ENCODE results near the gene MAP6D1.
"Not testable (repeated sequence)": the region's sequence is repeated elsewhere in the genome, so short reads cannot be mapped to it uniquely, and the experiment has no call there.

MAP6D1 gene

GRCh38 chr3:183799461-183799860, 25.9 kb downstream of the MAP6D1 start:
- DNase-seq (ENCODE audit: low spot score), result no peak

- DNase-seq (ENCODE audit: low spot score), result no peak
These were observed 27.4 kb downstream of the MAP6D1 start for GRCh38 chr3:183797996-183798395.

- no peak for DNase-seq (ENCODE audit: low spot score)
These were observed 29.0 kb downstream of the MAP6D1 start for GRCh38 chr3:183796372-183796771.

DNA sequence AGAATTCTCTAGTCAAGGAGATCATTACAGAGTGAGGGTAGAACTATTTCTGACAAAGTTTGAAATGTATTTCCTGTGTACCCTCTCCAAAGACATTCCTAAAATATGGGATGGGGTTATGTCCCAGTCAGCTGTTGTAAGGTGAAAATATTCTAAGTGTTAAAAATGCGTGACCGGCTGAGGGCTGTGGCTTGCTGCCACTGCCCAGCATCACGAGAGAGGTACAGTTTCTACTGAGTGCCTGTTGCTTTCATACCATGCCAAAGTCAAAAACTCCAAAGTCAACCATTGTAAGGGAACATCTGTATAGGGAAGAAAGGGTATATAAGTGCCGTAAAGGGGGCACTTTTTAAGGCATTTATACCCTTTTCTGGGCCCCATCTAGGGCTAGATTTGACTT, 30.9 kb downstream of the MAP6D1 start:
- no peak for DNase-seq (ENCODE audit: low spot score)

GRCh38 chr3:183792976-183793375, 32.4 kb downstream of the MAP6D1 start:
- no peak for DNase-seq (ENCODE audit: low spot score)

- no peak for DNase-seq (ENCODE audit: low spot score)
These were observed 34.7 kb downstream of the MAP6D1 start for GRCh38 chr3:183790700-183791099.

DNA sequence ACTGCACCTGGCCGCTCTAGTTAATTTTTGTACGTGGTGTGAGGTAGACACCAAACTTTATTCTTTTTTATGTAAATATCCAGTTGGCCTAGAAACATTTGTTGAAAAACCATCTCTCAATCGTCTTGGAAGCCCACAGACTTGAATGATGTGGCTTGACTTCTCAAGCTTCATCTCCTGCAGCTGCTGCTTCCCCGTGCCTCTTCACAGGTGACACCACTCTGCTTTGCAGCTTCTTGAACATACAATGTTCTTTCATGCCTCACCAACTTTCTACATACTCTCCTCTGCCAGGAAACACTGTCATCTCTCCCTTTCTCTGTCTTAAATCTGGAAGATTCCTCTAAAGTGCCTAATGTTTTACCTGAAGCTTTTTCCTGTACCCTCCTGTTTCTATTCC, 35.6 kb downstream of the MAP6D1 start:
- no peak for DNase-seq (ENCODE audit: low spot score)

DNA sequence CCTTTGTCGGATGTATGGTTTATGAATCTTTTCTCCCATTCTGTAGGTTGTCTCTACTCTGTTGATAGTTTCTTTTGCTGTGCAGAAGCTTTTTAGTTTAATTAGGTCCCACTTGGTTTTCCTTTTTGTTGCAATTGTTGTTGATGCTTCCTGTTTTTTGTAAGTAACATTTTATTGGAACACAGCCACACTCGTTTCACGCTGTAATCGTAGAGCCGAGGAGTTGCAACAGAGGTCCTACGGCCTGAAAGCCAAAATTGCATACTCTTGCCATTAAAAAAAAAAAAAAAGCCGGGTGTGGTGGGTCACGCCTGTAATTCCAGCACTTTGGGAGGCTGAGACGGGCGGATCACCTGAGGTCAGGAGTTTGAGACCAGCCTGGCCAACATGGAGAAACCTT, 40.9 kb downstream of the MAP6D1 start:
- DNase-seq (ENCODE audit: low spot score), result not testable (repeated sequence)

- DNase-seq (ENCODE audit: low spot score), result no peak
These were observed 42.7 kb downstream of the MAP6D1 start for GRCh38 chr3:183782576-183783276.

DNA sequence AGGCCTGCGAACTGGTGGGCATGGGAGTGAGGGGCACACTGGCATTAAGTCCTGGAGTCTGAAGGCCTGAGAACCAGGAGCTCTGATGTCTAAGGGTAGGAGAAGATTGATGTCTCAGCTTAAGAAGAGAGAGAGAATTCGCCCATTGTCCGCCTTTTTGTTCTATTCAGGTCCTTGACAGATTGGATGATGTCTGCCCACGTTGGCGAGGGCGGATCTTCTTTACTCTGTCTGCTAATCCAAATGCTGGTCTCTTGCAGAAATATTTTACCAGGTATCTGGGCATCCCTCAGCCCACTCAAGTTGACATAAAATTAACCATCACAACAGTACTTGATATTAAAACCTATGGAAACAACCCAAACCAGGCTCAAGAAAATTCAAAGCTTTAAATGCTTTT, 44.1 kb downstream of the MAP6D1 start:
- DNase-seq (ENCODE audit: low spot score), result no peak

DNA sequence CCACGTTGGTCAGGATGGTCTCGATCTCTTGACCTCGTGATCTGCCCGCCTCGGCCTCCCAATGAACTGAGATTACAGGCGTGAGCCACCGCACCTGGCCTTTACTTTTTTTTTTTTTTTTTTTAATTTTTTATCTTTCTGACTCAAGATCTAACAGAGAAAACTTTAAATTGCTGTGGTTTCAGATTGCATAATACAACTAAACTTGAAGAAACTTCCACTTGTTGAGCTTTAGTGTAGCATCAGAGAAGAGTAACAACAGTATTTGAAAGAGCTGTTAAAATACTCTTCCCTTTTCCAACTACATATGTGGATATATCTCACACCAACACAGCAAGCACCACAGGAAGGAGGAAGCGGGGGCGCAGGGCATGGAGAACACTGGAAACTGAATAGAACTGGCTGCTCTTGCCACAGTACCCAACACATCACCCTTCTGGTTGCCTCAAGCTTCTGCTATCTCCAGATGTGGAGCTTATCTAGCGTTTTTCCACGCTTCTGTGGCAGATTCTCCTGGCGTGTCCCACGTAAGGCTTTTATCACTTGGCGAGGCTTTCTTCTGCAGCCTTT, 45.4 kb downstream of the MAP6D1 start:
- DNase-seq (ENCODE audit: low spot score), result no peak

DNA sequence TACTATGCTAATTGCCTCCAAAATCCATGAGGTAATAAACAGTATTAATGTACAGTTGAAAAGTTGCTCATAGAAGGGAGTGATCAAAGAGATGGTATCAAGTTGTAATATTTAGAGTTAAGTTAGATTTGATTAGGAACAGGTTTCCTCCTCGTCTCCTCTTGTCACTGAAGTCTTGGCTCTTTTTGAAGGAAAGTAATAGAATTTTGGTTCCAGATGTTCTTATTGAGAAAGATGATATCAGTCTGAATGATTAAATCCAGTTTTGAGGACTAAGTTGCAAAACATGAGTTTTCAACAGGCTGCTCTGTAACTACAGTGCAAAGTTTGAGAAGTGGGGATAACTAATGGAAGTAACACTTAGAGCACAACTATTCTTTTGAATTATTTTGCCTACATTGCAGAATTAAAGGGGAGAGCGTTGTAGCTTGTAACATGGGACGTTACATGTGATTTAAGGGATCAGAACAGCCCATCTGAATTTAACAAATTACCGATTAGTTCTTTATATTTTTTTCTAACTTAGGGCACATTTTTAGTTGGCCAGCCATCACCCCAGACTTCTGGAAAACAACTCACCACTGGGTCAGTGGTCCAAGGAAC, 48.3 kb downstream of the MAP6D1 start:
- DNase-seq (ENCODE audit: low spot score), result no peak

GRCh38 chr3:183776451-183776850, 48.9 kb downstream of the MAP6D1 start:
- DNase-seq (ENCODE audit: low spot score), result not testable (repeated sequence)

DNA sequence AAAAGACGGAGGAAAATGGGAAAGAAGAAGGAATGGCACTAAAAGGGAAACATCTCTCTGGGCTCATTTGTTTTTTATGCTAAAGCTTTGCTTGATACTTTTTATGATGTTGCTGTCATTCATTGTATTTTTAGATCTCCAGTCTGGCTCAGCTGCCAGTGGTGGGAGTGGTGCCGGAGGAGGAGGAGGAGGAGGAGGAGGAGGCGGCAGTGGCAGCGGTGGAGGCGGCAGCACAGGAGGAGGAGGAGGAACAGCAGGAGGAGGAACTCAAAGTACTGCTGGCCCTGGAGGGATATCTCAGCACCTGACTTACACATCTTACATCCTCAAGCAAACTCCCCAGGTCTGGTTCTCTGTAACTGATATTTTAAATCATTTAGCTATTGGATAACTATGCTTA, 49.6 kb downstream of the MAP6D1 start:
- DNase-seq (ENCODE audit: low spot score), result no peak

DNA sequence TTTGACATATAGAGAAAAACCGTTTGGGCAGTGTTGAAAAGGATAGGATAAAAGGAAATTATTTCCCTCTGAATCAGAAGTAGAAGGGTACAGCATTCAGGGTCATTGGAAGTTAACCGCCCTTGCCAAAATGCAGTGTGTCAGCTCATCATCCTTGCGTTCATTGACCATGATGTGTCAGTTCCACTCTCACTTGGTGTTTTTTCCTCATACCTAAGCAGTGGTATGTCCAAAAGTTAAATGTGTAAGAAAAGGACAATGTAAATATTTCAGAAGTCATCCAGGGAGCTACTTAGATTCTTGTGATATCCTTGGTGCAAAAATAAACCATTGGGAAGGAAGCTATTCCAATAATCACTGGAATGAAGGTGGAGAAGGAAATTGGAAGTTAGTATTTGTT, 50.7 kb downstream of the MAP6D1 start:
- no peak for DNase-seq (ENCODE audit: low spot score)

GRCh38 chr3:183769453-183769852, 55.9 kb downstream of the MAP6D1 start:
- no peak for DNase-seq (ENCODE audit: low spot score)

GRCh38 chr3:183768114-183768513, 57.3 kb downstream of the MAP6D1 start:
- no peak for DNase-seq (ENCODE audit: low spot score)

GRCh38 chr3:183766745-183767606, 58.4 kb downstream of the MAP6D1 start:
- DNase-seq (ENCODE audit: low spot score), result peak; percentile 75

- DNase-seq (ENCODE audit: low spot score), result no peak
These were observed 59.3 kb downstream of the MAP6D1 start for GRCh38 chr3:183766107-183766506.
